ENCODE results near the gene FCHSD2.

- no peak for TF ChIP-seq EZH2 (IDR thresholded peaks at IDR 0.05; ENCODE audit: borderline replicate concordance, low read depth, low read length, severe bottlenecking)
- TF ChIP-seq, protein P1, sequence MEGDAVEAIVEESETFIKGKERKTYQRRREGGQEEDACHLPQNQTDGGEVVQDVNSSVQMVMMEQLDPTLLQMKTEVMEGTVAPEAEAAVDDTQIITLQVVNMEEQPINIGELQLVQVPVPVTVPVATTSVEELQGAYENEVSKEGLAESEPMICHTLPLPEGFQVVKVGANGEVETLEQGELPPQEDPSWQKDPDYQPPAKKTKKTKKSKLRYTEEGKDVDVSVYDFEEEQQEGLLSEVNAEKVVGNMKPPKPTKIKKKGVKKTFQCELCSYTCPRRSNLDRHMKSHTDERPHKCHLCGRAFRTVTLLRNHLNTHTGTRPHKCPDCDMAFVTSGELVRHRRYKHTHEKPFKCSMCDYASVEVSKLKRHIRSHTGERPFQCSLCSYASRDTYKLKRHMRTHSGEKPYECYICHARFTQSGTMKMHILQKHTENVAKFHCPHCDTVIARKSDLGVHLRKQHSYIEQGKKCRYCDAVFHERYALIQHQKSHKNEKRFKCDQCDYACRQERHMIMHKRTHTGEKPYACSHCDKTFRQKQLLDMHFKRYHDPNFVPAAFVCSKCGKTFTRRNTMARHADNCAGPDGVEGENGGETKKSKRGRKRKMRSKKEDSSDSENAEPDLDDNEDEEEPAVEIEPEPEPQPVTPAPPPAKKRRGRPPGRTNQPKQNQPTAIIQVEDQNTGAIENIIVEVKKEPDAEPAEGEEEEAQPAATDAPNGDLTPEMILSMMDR (IDR thresholded peaks at IDR 0.05; ENCODE audit: borderline replicate concordance, extremely low read depth, low read length, poor library complexity, severe bottlenecking), result no peak
These were observed 34.7 kb upstream of the FCHSD2 start for GRCh38 chr11:73176874-73177155.

Data from DND-41 (cell line).